HepG2 (cell line): Measurements from ENCODE around the gene NANOGP8. TPM values are rescaled to one million over a fixed set of nuclear protein-coding genes. Genes with fewer than 3 reads are reported as not detected.
"Not testable (repeated sequence)": the region's sequence is repeated elsewhere in the genome, so short reads cannot be mapped to it uniquely, and the experiment has no call there.

Experiments
- ATAC-seq: fragments of 200-7000 bp; cut with Tn5 transposase; 3 replicates; pipeline ENCODE4 v1.9.1; 2020; ENCODE audit warnings: mild to moderate bottlenecking, moderate library complexity
- Bru-seq: library from RNA; stranded (reverse); fragments of 400-500 nt; gene quantifications from one replicate; lab custom pipeline; 2021; lab: Mats Ljungman, UMichigan
- BruChase-seq, 2 experiments: library from RNA; stranded (reverse); fragments of 400-500 nt; gene quantifications; one replicate each; lab custom pipeline; 2021; lab: Mats Ljungman, UMichigan
- BruUV-seq: library from RNA; stranded (reverse); fragments of 400-500 nt; replicated peaks from 2 replicates; lab custom pipeline; 2021; lab: Mats Ljungman, UMichigan
- CTCF ChIA-PET: fragments of 300-600 bp; formaldehyde crosslinking; extraction: SDS; loops from one replicate; lab custom pipeline; 2021; ENCODE audit warnings: low total read pairs, inconsistent platforms, low intra/inter-chr PET ratio; lab: Yijun Ruan, JAX
- POLR2A ChIA-PET: fragments of 350-600 bp; sonication (Branson Sonifier 250); formaldehyde crosslinking; loops from one replicate; lab custom pipeline; 2020; ENCODE audit warnings: antibody characterized with exemption, inconsistent platforms; lab: Yijun Ruan, JAX
- DNase-seq: peaks from one replicate; pipeline ENCODE4 v3.0.0-alpha.2; 2015; ENCODE audit warnings: low spot score
- FAIRE-seq: peaks from 3 replicates; lab custom pipeline; 2011; peaks lifted over from hg19 to GRCh38; lab: Jason Lieb, UNC
- H2AFZ ChIP-seq: one replicate; pipeline ENCODE4 v1.6.1; 2011; ENCODE audit warnings: low read length, inconsistent platforms
- H3K27ac ChIP-seq: fragments of 300-600 bp; 3 replicates; pipeline ENCODE4 v1.8.0; 2011; ENCODE audit warnings: mixed run types, mild to moderate bottlenecking, mixed read lengths, low read length, inconsistent platforms; ENCODE audit not compliant: insufficient read depth; ENCODE audit errors: extremely low read length
- H3K27me3 ChIP-seq, 2 experiments: fragments of 200-600 bp in 1 of 2; 2 replicates in 1 of 2; 3 replicates in 1 of 2; pipeline versions ENCODE4 v1.6.0 to v1.8.0; 2011; ENCODE audit warnings: low read length in 2 of 2, mild to moderate bottlenecking in 2 of 2, moderate library complexity in 2 of 2, inconsistent platforms in 1 of 2; ENCODE audit not compliant: insufficient read depth in 2 of 2, control insufficient read depth in 1 of 2
- H3K36me3 ChIP-seq, 2 experiments: fragments of 200-600 bp in 1 of 2; replicated peaks in 1 of 2; 2 replicates in 1 of 2; 3 replicates in 1 of 2; pipeline versions ENCODE4 v1.5.1 to v1.8.0; 2011; ENCODE audit warnings: low read length in 2 of 2, inconsistent platforms in 1 of 2; ENCODE audit not compliant: insufficient read depth in 2 of 2, control insufficient read depth in 1 of 2
- H3K4me1 ChIP-seq: 2 replicates; pipeline ENCODE4 v1.5.1; 2012; ENCODE audit warnings: low read length, inconsistent platforms; ENCODE audit not compliant: insufficient read depth
- H3K4me2 ChIP-seq: 2 replicates; pipeline ENCODE4 v1.6.0; 2011; ENCODE audit warnings: low read depth, low read length, inconsistent platforms
- H3K4me3 ChIP-seq, 3 experiments: fragments of 200-600 bp in 1 of 3; sonication (generic), shearing (Covaris generic) in 1 of 3; replicated peaks in 1 of 3; 2 replicates each; pipeline ENCODE4 v1.5.1; 2011 to 2016; ENCODE audit warnings: low read length in 3 of 3, inconsistent platforms in 2 of 3, low read depth in 2 of 3, mild to moderate bottlenecking in 2 of 3, control low read depth in 1 of 3, mixed read lengths in 1 of 3; ENCODE audit not compliant: insufficient read depth in 1 of 3
- H3K79me2 ChIP-seq: one replicate; pipeline ENCODE4 v1.6.1; 2011; ENCODE audit warnings: low read length, inconsistent platforms; ENCODE audit not compliant: insufficient read depth
- H3K9ac ChIP-seq: 2 replicates; pipeline ENCODE4 v1.6.0; 2011; ENCODE audit warnings: mild to moderate bottlenecking, low read depth, low read length, inconsistent platforms; ENCODE audit not compliant: insufficient read depth
- H3K9me3 ChIP-seq: 2 replicates; pipeline ENCODE4 v1.5.1; 2012; ENCODE audit warnings: mild to moderate bottlenecking, low read length
- H4K20me1 ChIP-seq: 2 replicates; pipeline ENCODE4 v1.6.0; 2011; ENCODE audit warnings: inconsistent platforms, mild to moderate bottlenecking, low read length, moderate library complexity; ENCODE audit not compliant: insufficient read depth
- ARID5B ChIP-seq: IDR thresholded peaks from 2 replicates; pipeline ENCODE4 v1.4.0; 2020; ENCODE audit warnings: mild to moderate bottlenecking, missing genetic modification reagents
- BCL6 ChIP-seq: IDR thresholded peaks from 2 replicates; pipeline ENCODE4 v1.6.1; 2016; ENCODE audit warnings: missing genetic modification reagents, missing compliant biosample characterization
- CTCF ChIP-seq: sonication (generic); formaldehyde crosslinking; IDR thresholded peaks from 2 replicates; pipeline ENCODE4 v1.5.0; 2020; ENCODE audit warnings: mild to moderate bottlenecking, missing genetic modification reagents, moderate library complexity
- SOX13 ChIP-seq, 3 experiments: fragments of 450-650 bp in 1 of 3; sonication (generic) in 1 of 3; formaldehyde crosslinking in 1 of 3; IDR thresholded peaks in 2 of 3; conservative IDR thresholded peaks in 1 of 3; 2 replicates each; pipeline versions ENCODE4 v1.5.0 to v1.6.1; 2016 to 2020; ENCODE audit warnings: antibody characterized with exemption in 1 of 3, mild to moderate bottlenecking in 1 of 3, missing compliant biosample characterization in 1 of 3, missing genetic modification reagents in 1 of 3, moderate library complexity in 1 of 3
- SOX6 ChIP-seq, 2 experiments: fragments of 450-650 bp in 1 of 2; sonication (generic) in 1 of 2; formaldehyde crosslinking in 1 of 2; IDR thresholded peaks; 2 replicates each; pipeline versions ENCODE4 v1.4.0 to v1.6.1; 2017 to 2020; ENCODE audit warnings: antibody characterized with exemption in 1 of 2, mild to moderate bottlenecking in 1 of 2, missing genetic modification reagents in 1 of 2
- ZNF362 ChIP-seq: sonication (generic); formaldehyde crosslinking; IDR thresholded peaks from 2 replicates; pipeline ENCODE4 v1.4.0; 2020; ENCODE audit warnings: missing genetic modification reagents, mild to moderate bottlenecking, borderline replicate concordance
- WGBS: methylation state at CpG from one replicate; pipeline ENCODE4 v1.1.6; 2017; ENCODE audit warnings: low lambda C conversion rate; 5-methylcytosine and 5-hydroxymethylcytosine counted together
- in situ Hi-C: cut with HindIII; loops from 2 replicates; pipeline ENCODE4 v1.10.0; 2017; ENCODE audit warnings: low pct_unique_long_range_greater_than_20kb; ENCODE audit not compliant: extremely low pct_ligation_motif_present
- intact Hi-C: fragments of 100-400 bp; cut with micrococcal nuclease; formaldehyde crosslinking; loops from one replicate; pipeline ENCODE4 v1.10.0; 2022; ENCODE audit not compliant: unreplicated experiment
- long read RNA-seq, 2 experiments: library from RNA in 1 of 2; library from polyadenylated mRNA in 1 of 2; stranded (forward) in 1 of 2; unstranded in 1 of 2; transcript quantifications; one replicate each; pipeline ENCODE4 v2.0.0, GENCODE V29; 2019 to 2022
- polyA minus RNA-seq, 3 experiments: library from RNA; depleted of rRNA, polyadenylated mRNA; stranded (reverse); fragments of >200 nt; gene quantifications; 2 replicates each; pipeline ENCODE4 v1.2.3, GENCODE V29; 2011; ENCODE audit warnings: low replicate concordance in 1 of 3
- polyA plus RNA-seq, 8 experiments: library from polyadenylated mRNA; depleted of rRNA in 3 of 8; stranded (reverse) in 7 of 8; unstranded in 1 of 8; fragments of >200 nt; fragmentation: Illumina TruSeq in 4 of 8; extraction: Trizol in 4 of 8; gene quantifications; 2 replicates each; pipeline versions ENCODE4 v1.2.1 to v1.2.3, GENCODE V29; 2011 to 2016; ENCODE audit warnings: low read depth in 4 of 8, missing spikeins in 1 of 8, mixed read lengths in 1 of 8; ENCODE audit not compliant: insufficient read depth in 1 of 8
- total RNA-seq, 5 experiments: library from RNA; depleted of rRNA; stranded (reverse); fragments of >200 nt; fragmentation: Illumina TruSeq; extraction: Trizol; gene quantifications; 2 replicates each; pipeline ENCODE4 v1.2.3, GENCODE V29; 2016; ENCODE audit warnings: low read depth in 1 of 5

Gene NANOGP8
- 0.25 and 0.27 TPM in 2 replicates for total RNA-seq (2016; rRNA removed; fragmentation: Illumina TruSeq; extraction: Trizol)
- not detected in 2 replicates for total RNA-seq (2016; cell fraction: cytosol; rRNA removed; fragmentation: Illumina TruSeq; extraction: Trizol; ENCODE audit: low read depth)
- 0.27 TPM in 1 of 2 replicates, not detected in the other for total RNA-seq (2016; cell fraction: insoluble cytoplasmic fraction; rRNA removed; fragmentation: Illumina TruSeq; extraction: Trizol)
- not detected in 2 replicates for total RNA-seq (2016; cell fraction: membrane; rRNA removed; fragmentation: Illumina TruSeq; extraction: Trizol)
- not detected in 2 replicates for total RNA-seq (2016; cell fraction: nucleus; rRNA removed; fragmentation: Illumina TruSeq; extraction: Trizol)
- polyA plus RNA-seq (2011; rRNA removed), result 0.09 TPM in 1 of 2 replicates, not detected in the other
- 0.12 TPM in 1 of 2 replicates, not detected in the other for polyA plus RNA-seq (2011; cell fraction: cytosol; rRNA removed)
- polyA plus RNA-seq (2011; cell fraction: nucleus; rRNA removed), result 0.73 and 0.90 TPM in 2 replicates
- polyA plus RNA-seq (2012), result 0.28 TPM in 1 of 2 replicates, not detected in the other
- polyA plus RNA-seq (2016; cell fraction: cytosol; fragmentation: Illumina TruSeq; extraction: Trizol; ENCODE audit: low read depth), result 0.17 TPM in 1 of 2 replicates, not detected in the other
- polyA plus RNA-seq (2016; cell fraction: insoluble cytoplasmic fraction; fragmentation: Illumina TruSeq; extraction: Trizol; ENCODE audit: low read depth), result not detected in 2 replicates
- not detected in 2 replicates for polyA plus RNA-seq (2016; cell fraction: membrane; fragmentation: Illumina TruSeq; extraction: Trizol; ENCODE audit: low read depth)
- polyA plus RNA-seq (2016; cell fraction: nucleus; fragmentation: Illumina TruSeq; extraction: Trizol; ENCODE audit: insufficient read depth, low read depth), result not detected in 2 replicates
- 0.49 and 0.92 TPM in 2 replicates for polyA minus RNA-seq (2011; rRNA and poly(A)+ RNA removed; ENCODE audit: low replicate concordance)
- 0.79 TPM in 1 of 2 replicates, not detected in the other for polyA minus RNA-seq (2011; cell fraction: cytosol; rRNA and poly(A)+ RNA removed)
- 2.3 and 3.2 TPM in 2 replicates for polyA minus RNA-seq (2011; cell fraction: nucleus; rRNA and poly(A)+ RNA removed)
- Bru-seq, nascent RNA, result percentile 37 among the genes with signal in this experiment
- percentile 25 among the genes with signal in this experiment for BruChase-seq, experiment 1, labeled RNA remaining after a 6-hour chase
- percentile 47 among the genes with signal in this experiment for BruChase-seq, experiment 2, labeled RNA remaining after a 2-hour chase
- long read RNA-seq, experiment 1, result 0 reads
- long read RNA-seq, experiment 2, result 0 reads

GRCh38 chr15:35085176-35085919, at the start of gene NANOGP8:
Gene NANOGP8 (minus strand): TSS chr15:35085295. CDS start chr15:35085110, 185 bp downstream.
- in situ Hi-C loops; BruUV-seq; FAIRE-seq; POLR2A ChIA-PET; H3K36me3 ChIP-seq; H4K20me1 ChIP-seq; DNase-seq; H3K4me2 ChIP-seq; H3K27me3 ChIP-seq; H2AFZ ChIP-seq; H3K4me3 ChIP-seq; H3K9ac ChIP-seq; intact Hi-C loops; H3K27ac ChIP-seq; H3K9me3 ChIP-seq; CTCF ChIA-PET; H3K79me2 ChIP-seq; TF ChIP-seq SOX6, SOX13 (IDR thresholded peaks at IDR 0.05): not testable (repeated sequence)
- peak; percentile 67 for ATAC-seq
- WGBS, result 40% methylated on average over 7 of the region's 8 CpGs
- H3K4me1 ChIP-seq, result peaks cover 42% of the 10 kb centered on the region
- TF ChIP-seq SOX6 (CRISPR knock-in tag; IDR thresholded peaks at IDR 0.05) (peak; percentile 54; the same call in 1 of the 2 replicates), ARID5B (peak; percentile 40; the same call in 1 of the 2 replicates), BCL6 (CRISPR knock-in tag) (peak; percentile 89), CTCF (CRISPR knock-in tag) (0 out of 2 replicates have a peak, but pooled peaks have one; percentile 5), ZNF362 (CRISPR knock-in tag) (peak; percentile 13; the same call in 1 of the 2 replicates), SOX13 (CRISPR knock-in tag; conservative IDR thresholded peaks at IDR 0.05 in 1 of 2, IDR thresholded peaks at IDR 0.05 in 1 of 2) (peak in 1 of 2 experiments; percentile 32; a peak in 1 of 4 replicates)
